IPS-20b (cell line): Measurements from ENCODE around the gene DCST1.

Experiments used
- H3K27ac ChIP-seq: one replicate; pipeline ENCODE4 v1.5.1; 2013; ENCODE audit warnings: low read length
- H3K27me3 ChIP-seq: 2 replicates; pipeline ENCODE4 v1.6.1; 2013; ENCODE audit warnings: mild to moderate bottlenecking, low read length, inconsistent platforms; ENCODE audit not compliant: insufficient read depth
- H3K36me3 ChIP-seq: 2 replicates; pipeline ENCODE4 v1.6.1; 2013; ENCODE audit warnings: low read depth, mild to moderate bottlenecking, inconsistent platforms, low read length, moderate library complexity; ENCODE audit not compliant: insufficient read depth
- H3K4me1 ChIP-seq: 2 replicates; pipeline ENCODE4 v1.6.1; 2013; ENCODE audit warnings: mild to moderate bottlenecking, control low read depth, inconsistent platforms, low read length, moderate library complexity; ENCODE audit not compliant: insufficient read depth
- H3K4me3 ChIP-seq: 2 replicates; pipeline ENCODE4 v1.5.1; 2013; ENCODE audit warnings: mild to moderate bottlenecking, low read length, inconsistent platforms
- H3K9ac ChIP-seq: 2 replicates; pipeline ENCODE4 v1.6.1; 2013; ENCODE audit warnings: low read depth, mild to moderate bottlenecking, inconsistent platforms, low read length, moderate library complexity
- H3K9me3 ChIP-seq: 2 replicates; pipeline ENCODE4 v1.6.1; 2013; ENCODE audit warnings: mild to moderate bottlenecking, low read depth, low read length, inconsistent platforms; ENCODE audit not compliant: insufficient read depth

The DCST1 gene

GRCh38 chr1:155040358-155041093 is 6.9 kb downstream of the DCST1 start:
- Histone ChIP-seq H3K27ac (no peak overlapping the region), H3K9ac (no peak overlapping the region), H3K27me3 (peaks cover 13% of the 10 kb centered on the region), H3K4me1 (peaks cover 7% of the 10 kb centered on the region), H3K9me3 (no peaks in the 10 kb centered on the region), H3K36me3 (no peaks in the 10 kb centered on the region), H3K4me3 (no peak overlapping the region)

DNA sequence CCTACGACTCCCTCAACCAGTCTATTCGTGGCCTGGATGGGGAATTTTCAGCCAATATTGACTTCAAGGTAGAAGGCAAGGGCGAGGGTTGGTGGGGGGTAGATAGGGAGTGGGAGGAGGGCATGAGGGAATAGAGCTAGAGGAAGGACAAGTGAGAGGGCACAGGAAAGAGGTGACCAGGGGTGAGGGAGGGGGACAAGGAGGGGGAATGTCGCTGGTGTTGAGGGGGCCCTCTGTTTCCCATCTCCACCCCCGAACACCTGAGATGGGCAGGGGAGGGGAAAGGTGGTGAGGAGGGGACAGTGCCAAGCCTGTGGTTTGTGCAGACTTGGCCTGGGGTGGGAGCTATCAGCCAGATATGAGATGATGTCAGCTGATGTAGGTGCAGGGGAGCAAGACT is 9.2 kb downstream of the DCST1 start:
- Histone ChIP-seq H3K27me3 (peaks cover 12% of the 10 kb centered on the region), H3K9ac (no peak overlapping the region), H3K36me3 (no peaks in the 10 kb centered on the region), H3K4me1 (peaks cover 7% of the 10 kb centered on the region), H3K4me3 (no peak overlapping the region), H3K27ac (no peak overlapping the region), H3K9me3 (no peaks in the 10 kb centered on the region)

DNA sequence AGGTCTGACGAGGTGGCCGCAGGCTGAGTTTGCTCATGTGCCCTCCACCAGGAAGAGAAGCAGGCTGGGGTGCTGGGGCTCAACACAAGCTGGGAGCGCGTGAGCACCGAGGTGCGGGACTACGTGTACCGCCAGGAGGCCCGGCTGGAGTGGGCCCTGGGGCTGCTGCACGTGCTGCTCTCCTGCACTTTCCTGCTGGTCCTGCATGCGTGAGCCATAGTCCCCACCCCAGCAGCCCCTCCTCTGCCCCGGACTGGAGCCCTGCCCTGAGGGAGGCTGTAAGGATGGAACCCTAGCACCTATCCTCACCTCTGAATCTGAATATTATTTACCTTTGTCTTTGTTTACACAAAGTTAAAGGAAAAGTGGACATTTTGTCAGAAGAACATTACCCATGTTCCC is 9.7 kb downstream of the DCST1 start:
- Histone ChIP-seq H3K9ac (no peak overlapping the region), H3K9me3 (no peaks in the 10 kb centered on the region), H3K27me3 (peaks cover 7% of the 10 kb centered on the region), H3K4me3 (no peak overlapping the region), H3K27ac (no peak overlapping the region), H3K4me1 (peaks cover 7% of the 10 kb centered on the region), H3K36me3 (no peaks in the 10 kb centered on the region)

- peaks cover 7% of the 10 kb centered on the region for H3K4me1 ChIP-seq
- H3K27ac ChIP-seq, result no peak overlapping the region
- no peaks in the 10 kb centered on the region for H3K36me3 ChIP-seq
- H3K9me3 ChIP-seq, result no peaks in the 10 kb centered on the region
- peaks cover 2% of the 10 kb centered on the region for H3K27me3 ChIP-seq
- no peak overlapping the region for H3K9ac ChIP-seq
- no peak overlapping the region for H3K4me3 ChIP-seq
Observed at GRCh38 chr1:155043793-155044192, 10.2 kb downstream of the DCST1 start.

GRCh38 chr1:155044365-155044764 is 10.7 kb downstream of the DCST1 start:
- Histone ChIP-seq H3K4me3 (no peak overlapping the region), H3K27ac (no peak overlapping the region), H3K9ac (no peak overlapping the region), H3K36me3 (no peaks in the 10 kb centered on the region), H3K4me1 (peaks cover 7% of the 10 kb centered on the region), H3K9me3 (no peaks in the 10 kb centered on the region), H3K27me3 (no peaks in the 10 kb centered on the region; the same call in 1 of the 2 replicates)

GRCh38 chr1:155044812-155045657 is 11.4 kb downstream of the DCST1 start:
- Histone ChIP-seq H3K36me3 (no peaks in the 10 kb centered on the region), H3K9ac (no peak overlapping the region), H3K4me3 (no peak overlapping the region), H3K27me3 (peaks cover 4% of the 10 kb centered on the region), H3K9me3 (no peaks in the 10 kb centered on the region), H3K27ac (no peak overlapping the region), H3K4me1 (peaks cover 11% of the 10 kb centered on the region)

DNA sequence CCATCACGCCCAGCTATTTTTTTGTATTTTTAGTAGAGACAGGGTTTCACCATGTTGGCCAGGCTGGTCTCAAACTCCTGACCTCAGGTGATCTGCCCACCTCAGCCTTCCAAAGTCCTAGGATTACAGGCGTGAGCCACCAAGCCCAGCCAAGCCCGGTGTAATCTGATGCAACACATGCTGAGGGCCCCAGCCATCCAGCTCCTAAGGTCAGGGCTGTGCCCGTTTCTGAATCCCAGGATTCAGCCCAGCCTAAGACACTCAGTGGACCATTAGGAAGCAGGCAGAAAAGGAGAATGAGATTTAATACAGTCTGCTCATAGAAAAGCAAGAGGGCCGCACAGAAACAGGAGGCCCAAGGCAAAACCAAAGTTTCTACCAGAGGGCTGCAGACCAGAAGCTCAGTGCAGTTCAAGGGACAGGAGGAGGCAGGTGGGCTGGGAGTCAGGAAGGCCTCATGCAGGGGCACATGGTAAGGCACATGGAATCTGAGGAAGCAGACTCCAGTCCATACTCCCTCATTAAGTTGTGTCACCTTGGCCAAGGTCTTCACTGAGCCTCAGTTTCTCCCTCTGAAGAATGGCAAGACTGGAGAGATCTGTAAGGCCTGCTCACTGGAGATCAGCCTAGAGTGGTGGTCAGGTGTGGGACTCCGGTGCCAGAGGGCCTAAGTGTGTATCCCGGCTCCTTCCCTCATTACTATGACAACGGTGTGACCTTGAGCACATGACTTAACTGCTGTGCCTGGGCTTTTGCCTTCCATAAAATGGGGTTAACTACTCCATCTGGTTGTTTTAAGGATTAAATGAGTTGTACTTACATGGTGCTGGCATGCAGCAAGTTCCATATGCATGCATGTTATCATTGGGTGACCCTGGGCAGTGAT is 15.1 kb downstream of the DCST1 start:
- Histone ChIP-seq H3K27ac (no peak overlapping the region), H3K4me1 (peaks cover 14% of the 10 kb centered on the region), H3K27me3 (peaks cover 28% of the 10 kb centered on the region), H3K9me3 (no peaks in the 10 kb centered on the region), H3K4me3 (no peak overlapping the region), H3K36me3 (no peaks in the 10 kb centered on the region), H3K9ac (no peak overlapping the region)

GRCh38 chr1:155049651-155050559 is 16.3 kb downstream of the DCST1 start:
- peaks cover 29% of the 10 kb centered on the region for H3K27me3 ChIP-seq

GRCh38 chr1:155050560-155051341 is 17.1 kb downstream of the DCST1 start, which contains the start of gene ADAM15:
Gene ADAM15 (plus strand): TSS chr1:155051316. CDS start chr1:155051387, 71 bp downstream.
- no peaks in the 10 kb centered on the region for H3K36me3 ChIP-seq
- peaks cover 29% of the 10 kb centered on the region for H3K27me3 ChIP-seq
- peak within 1 kb of the TSS; percentile 63; the same call in 1 of the 2 replicates for H3K9ac ChIP-seq
- H3K4me1 ChIP-seq, result peaks cover 7% of the 10 kb centered on the region; the same call in 1 of the 2 replicates
- no peak within 1 kb of the TSS for H3K27ac ChIP-seq
- no peaks in the 10 kb centered on the region for H3K9me3 ChIP-seq
- peak within 1 kb of the TSS; percentile 86 for H3K4me3 ChIP-seq

More at GRCh38 chr1:155049651-155050559, 16.3 kb downstream of the DCST1 start:
- Histone ChIP-seq H3K27ac (no peak overlapping the region), H3K9me3 (no peaks in the 10 kb centered on the region), H3K36me3 (no peaks in the 10 kb centered on the region), H3K4me3 (peak overlapping the region; percentile 86; the same call in 1 of the 2 replicates), H3K9ac (peak overlapping the region; percentile 63; the same call in 1 of the 2 replicates), H3K4me1 (peaks cover 11% of the 10 kb centered on the region)

DNA sequence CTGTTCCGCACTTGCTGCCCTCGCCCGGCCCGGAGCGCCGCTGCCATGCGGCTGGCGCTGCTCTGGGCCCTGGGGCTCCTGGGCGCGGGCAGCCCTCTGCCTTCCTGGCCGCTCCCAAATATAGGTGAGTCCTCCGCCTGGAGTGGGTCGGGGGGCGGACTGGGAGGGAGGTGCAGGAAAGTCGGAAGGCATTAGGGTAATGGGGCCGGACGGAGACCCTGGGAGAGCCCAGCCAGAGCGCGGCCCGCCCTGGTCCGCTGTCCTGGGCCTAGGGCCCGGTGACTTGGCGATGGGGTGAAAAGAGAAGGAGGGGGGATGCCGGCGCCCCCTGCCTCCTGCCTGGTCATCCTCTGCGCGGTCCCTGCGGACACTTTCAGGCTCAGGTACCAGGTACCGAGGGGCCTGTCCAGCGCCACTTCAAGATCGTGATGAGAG is 17.7 kb downstream of the DCST1 start:
- H3K36me3 ChIP-seq, result 0 out of 2 replicates have a peak, but pooled peaks cover 6% of the 10 kb centered on the region
- H3K9ac ChIP-seq, result peak overlapping the region; percentile 42; the same call in 1 of the 2 replicates
- no peaks in the 10 kb centered on the region for H3K9me3 ChIP-seq
- H3K27me3 ChIP-seq, result peaks cover 29% of the 10 kb centered on the region
- peaks cover 7% of the 10 kb centered on the region; the same call in 1 of the 2 replicates for H3K4me1 ChIP-seq
- peak overlapping the region; percentile 80 for H3K4me3 ChIP-seq
- no peak overlapping the region for H3K27ac ChIP-seq
